ENCODE measurements around the gene AHCYL2. TPM values are rescaled to one million over a fixed set of nuclear protein-coding genes. Genes with fewer than 3 reads are reported as not detected.

AHCYL2 gene
- total RNA-seq, 2 donors from 2014 or later = 30.8 to 31.4 TPM

DNA sequence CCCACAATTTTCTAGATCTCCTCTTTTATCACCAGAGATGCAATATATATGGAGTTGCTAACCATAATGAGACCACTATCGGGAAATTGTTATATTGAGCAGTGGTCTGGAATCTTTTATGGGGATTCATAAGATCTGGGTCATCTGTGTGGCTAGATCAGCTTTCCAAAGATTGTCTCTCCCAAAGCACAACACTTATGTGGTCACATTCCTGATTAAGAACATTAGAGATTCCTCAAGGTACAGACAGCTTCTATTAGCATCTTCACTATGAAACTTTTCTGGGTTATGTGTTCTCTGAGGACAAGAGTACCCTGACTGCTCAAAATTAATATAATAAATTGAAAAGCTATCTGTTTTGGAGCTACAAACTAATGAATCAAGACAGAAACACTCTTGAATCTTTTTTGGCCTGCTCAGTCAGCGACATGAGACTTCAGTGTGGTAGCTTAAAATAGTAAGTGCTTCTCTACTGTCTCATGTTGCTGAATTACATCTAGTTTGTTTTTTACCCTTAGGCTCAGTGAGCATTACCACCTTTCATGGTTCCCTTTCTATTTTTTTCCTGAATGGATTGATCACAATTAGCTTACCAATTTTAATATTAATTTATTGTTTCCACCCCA is 166.8 kb downstream of the AHCYL2 start:
- Histone ChIP-seq H3K9ac (ENCODE audit: extremely low read depth, low read length, poor library complexity, severe bottlenecking) (no peak overlapping the region), H3K27ac (ENCODE audit: low read depth, low read length) (no peak overlapping the region), H3K27me3 (ENCODE audit: control insufficient read depth, insufficient read depth, low read length, poor library complexity, severe bottlenecking) (no peaks in the 10 kb centered on the region), H3K4me3 (ENCODE audit: low read length) (no peak overlapping the region), H3K36me3 (ENCODE audit: control insufficient read depth, insufficient read depth, low read length) (no peaks in the 10 kb centered on the region), H3K4me1 (ENCODE audit: control insufficient read depth, insufficient read depth, low read length) (no peaks in the 10 kb centered on the region), H3K9me3 (ENCODE audit: control insufficient read depth, low read length) (no peaks in the 10 kb centered on the region)
- no peak overlapping the region for H3K27ac Mint-ChIP-seq
- no peak overlapping the region for H3K4me3 Mint-ChIP-seq
- H3K27me3 Mint-ChIP-seq (ENCODE audit: insufficient read depth) = no peaks in the 10 kb centered on the region
- TF ChIP-seq, protein P1, sequence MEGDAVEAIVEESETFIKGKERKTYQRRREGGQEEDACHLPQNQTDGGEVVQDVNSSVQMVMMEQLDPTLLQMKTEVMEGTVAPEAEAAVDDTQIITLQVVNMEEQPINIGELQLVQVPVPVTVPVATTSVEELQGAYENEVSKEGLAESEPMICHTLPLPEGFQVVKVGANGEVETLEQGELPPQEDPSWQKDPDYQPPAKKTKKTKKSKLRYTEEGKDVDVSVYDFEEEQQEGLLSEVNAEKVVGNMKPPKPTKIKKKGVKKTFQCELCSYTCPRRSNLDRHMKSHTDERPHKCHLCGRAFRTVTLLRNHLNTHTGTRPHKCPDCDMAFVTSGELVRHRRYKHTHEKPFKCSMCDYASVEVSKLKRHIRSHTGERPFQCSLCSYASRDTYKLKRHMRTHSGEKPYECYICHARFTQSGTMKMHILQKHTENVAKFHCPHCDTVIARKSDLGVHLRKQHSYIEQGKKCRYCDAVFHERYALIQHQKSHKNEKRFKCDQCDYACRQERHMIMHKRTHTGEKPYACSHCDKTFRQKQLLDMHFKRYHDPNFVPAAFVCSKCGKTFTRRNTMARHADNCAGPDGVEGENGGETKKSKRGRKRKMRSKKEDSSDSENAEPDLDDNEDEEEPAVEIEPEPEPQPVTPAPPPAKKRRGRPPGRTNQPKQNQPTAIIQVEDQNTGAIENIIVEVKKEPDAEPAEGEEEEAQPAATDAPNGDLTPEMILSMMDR (conservative IDR thresholded peaks at IDR 0.05) = no peak
- peaks cover 26% of the 10 kb centered on the region for H3K36me3 Mint-ChIP-seq (ENCODE audit: low read depth)
- H3K4me1 Mint-ChIP-seq = peaks cover 20% of the 10 kb centered on the region
- WGBS, 2 experiments (ENCODE audit: insufficient coverage in 1 of 2, insufficient read length in 1 of 2) = 80 to 98% methylated on average over 1 to 2 of the region's 2 CpGs
- no peaks in the 10 kb centered on the region for H3K9me3 Mint-ChIP-seq
- no peak for DNase-seq

DNA sequence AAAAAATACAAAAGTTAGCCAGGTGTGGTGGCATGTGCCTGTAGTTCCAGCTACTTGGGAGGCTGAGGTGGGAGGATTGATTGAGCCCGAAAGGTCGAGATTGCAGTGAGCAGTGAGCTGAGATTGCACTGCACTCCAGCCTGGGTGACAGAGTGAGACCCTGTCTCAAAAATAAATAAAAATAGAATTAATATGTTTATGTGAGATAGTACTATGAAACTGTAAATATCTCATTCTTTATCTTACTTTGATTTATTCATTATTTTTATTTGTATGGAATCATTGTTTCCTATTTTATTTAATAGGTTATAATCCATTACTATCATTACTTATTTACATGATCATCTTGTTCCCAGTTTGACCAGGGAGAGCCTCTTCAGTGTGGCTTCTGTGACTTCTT is 168.4 kb downstream of the AHCYL2 start:
- Mint-ChIP-seq H3K4me3 (no peak overlapping the region), H3K27me3 (ENCODE audit: insufficient read depth) (no peaks in the 10 kb centered on the region), H3K36me3 (ENCODE audit: low read depth) (peaks cover 32% of the 10 kb centered on the region), H3K4me1 (peaks cover 6% of the 10 kb centered on the region), H3K27ac (peak overlapping the region; percentile 23), H3K9me3 (no peaks in the 10 kb centered on the region)
- no peaks in the 10 kb centered on the region for H3K4me1 ChIP-seq (ENCODE audit: control insufficient read depth, insufficient read depth, low read length)
- TF ChIP-seq, protein P1 (conservative IDR thresholded peaks at IDR 0.05) = no peak
- H3K36me3 ChIP-seq (ENCODE audit: control insufficient read depth, insufficient read depth, low read length) = no peaks in the 10 kb centered on the region
- no peak overlapping the region for H3K27ac ChIP-seq (ENCODE audit: low read depth, low read length)
- WGBS, 2 experiments (ENCODE audit: insufficient coverage in 1 of 2, insufficient read length in 1 of 2) = 82 to 100% methylated on average over 2 of the region's 2 CpGs
- H3K9ac ChIP-seq (ENCODE audit: extremely low read depth, low read length, poor library complexity, severe bottlenecking) = no peak overlapping the region
- H3K27me3 ChIP-seq (ENCODE audit: control insufficient read depth, insufficient read depth, low read length, poor library complexity, severe bottlenecking) = no peaks in the 10 kb centered on the region
- DNase-seq = no peak
- no peak overlapping the region for H3K4me3 ChIP-seq (ENCODE audit: low read length)
- H3K9me3 ChIP-seq (ENCODE audit: control insufficient read depth, low read length) = no peaks in the 10 kb centered on the region

DNA sequence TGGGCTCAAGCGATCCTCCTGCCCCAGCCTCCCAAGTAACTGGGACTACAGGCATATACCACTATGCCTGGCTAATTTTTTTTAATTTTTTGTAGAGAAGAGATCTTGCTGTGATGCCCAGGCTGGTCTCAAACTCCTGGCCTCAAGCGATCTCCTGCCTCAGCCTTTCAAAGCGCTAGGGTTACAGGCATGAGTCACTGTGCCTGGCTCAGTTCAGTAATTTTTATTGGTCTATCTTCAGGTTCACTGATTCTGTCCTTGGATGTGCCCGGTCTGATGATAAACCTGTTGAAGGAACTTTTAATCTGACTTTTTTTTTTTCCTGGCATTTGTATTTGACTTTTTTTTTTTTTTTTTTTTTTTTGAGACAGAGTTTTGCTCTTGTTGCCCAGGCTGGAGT is 169.3 kb downstream of the AHCYL2 start:
- Histone ChIP-seq H3K27me3 (ENCODE audit: control insufficient read depth, insufficient read depth, low read length, poor library complexity, severe bottlenecking) (no peaks in the 10 kb centered on the region), H3K27ac (ENCODE audit: low read depth, low read length) (no peak overlapping the region), H3K4me3 (ENCODE audit: low read length) (no peak overlapping the region), H3K4me1 (ENCODE audit: control insufficient read depth, insufficient read depth, low read length) (no peaks in the 10 kb centered on the region), H3K9me3 (ENCODE audit: control insufficient read depth, low read length) (no peaks in the 10 kb centered on the region), H3K36me3 (ENCODE audit: control insufficient read depth, insufficient read depth, low read length) (no peaks in the 10 kb centered on the region), H3K9ac (ENCODE audit: extremely low read depth, low read length, poor library complexity, severe bottlenecking) (no peak overlapping the region)
- Mint-ChIP-seq H3K27ac (no peak overlapping the region), H3K4me1 (no peaks in the 10 kb centered on the region), H3K4me3 (no peak overlapping the region), H3K36me3 (ENCODE audit: low read depth) (peaks cover 34% of the 10 kb centered on the region), H3K27me3 (ENCODE audit: insufficient read depth) (no peaks in the 10 kb centered on the region), H3K9me3 (no peaks in the 10 kb centered on the region)
- no peak for DNase-seq
- WGBS, 2 experiments (ENCODE audit: insufficient coverage in 1 of 2, insufficient read length in 1 of 2) = 92 to 100% methylated on average over 2 to 4 of the region's 4 CpGs
- TF ChIP-seq, protein P1 (conservative IDR thresholded peaks at IDR 0.05) = no peak

All from endodermal cell (in vitro differentiated cells).